M059J (cell line): Measurements from ENCODE around the gene PSORS1C1. TPM values are rescaled to one million over a fixed set of nuclear protein-coding genes. Genes with fewer than 3 reads are reported as not detected.
"Not testable (repeated sequence)": the region's sequence is repeated elsewhere in the genome, so short reads cannot be mapped to it uniquely, and the experiment has no call there.

ENCODE experiments used
- DNase-seq: peaks from one replicate; pipeline ENCODE4 v3.0.0-alpha.2; 2012; ENCODE audit warnings: low read depth
- total RNA-seq: library from RNA; depleted of rRNA; stranded (reverse); fragments of >200 nt; shearing (Covaris generic); gene quantifications from 2 replicates; pipeline ENCODE4 v1.2.3, GENCODE V29; 2014; rRNA removed

The PSORS1C1 gene
- total RNA-seq, 1 experiment from 2014 or later: 8.3 TPM

- DNase-seq: no peak
These were observed 63.8 kb downstream of the PSORS1C1 start for GRCh38 chr6:31178143-31179041.

GRCh38 chr6:31179042-31179386 lies 64.4 kb downstream of the PSORS1C1 start:
- no peak for DNase-seq

DNA sequence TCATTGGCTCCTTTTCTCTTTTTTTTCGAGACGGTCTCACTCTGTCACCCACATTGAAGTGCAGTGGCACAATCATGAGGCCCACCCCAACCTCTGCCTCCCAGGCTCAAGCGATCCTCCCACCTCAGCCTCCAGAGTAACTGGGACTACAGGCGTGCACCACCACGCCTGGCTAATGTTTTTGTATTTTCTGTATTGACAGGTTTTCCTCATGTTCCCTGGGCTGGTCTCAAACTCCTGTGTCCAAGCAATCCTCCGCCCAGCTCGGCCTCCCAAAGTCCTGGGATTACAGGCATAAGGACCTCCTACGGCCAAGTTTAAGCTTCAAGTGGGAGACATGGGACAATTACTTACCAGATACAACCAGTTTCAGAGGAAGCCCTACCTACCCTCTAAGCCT lies 65.3 kb downstream of the PSORS1C1 start:
- no peak for DNase-seq

GRCh38 chr6:31180500-31180899 lies 65.9 kb downstream of the PSORS1C1 start:
- DNase-seq: peak; percentile 94

GRCh38 chr6:31183287-31183686 lies 68.7 kb downstream of the PSORS1C1 start:
- DNase-seq: not testable (repeated sequence)

GRCh38 chr6:31183859-31184258 lies 69.3 kb downstream of the PSORS1C1 start:
- DNase-seq: not testable (repeated sequence)

DNA sequence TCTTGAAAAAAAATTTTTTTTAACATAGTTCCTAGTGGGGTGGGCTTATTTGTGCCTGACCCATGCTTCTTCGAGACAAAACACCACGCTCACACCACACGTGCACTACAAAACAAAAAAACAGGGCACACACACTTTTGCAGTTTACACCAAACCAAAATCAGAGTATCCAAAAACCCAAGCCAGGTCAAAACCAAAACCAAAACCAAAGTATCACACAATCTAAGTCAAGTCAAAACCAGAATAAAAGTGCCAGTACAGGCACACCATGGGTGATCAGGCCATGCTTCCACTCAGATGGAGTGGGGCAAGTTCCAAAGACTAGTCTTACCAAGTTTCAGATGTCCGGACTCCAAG lies 71.1 kb downstream of the PSORS1C1 start:
- not testable (repeated sequence) for DNase-seq

GRCh38 chr6:31186052-31186734 lies 71.6 kb downstream of the PSORS1C1 start:
- no peak for DNase-seq

- DNase-seq: no peak
These were observed 73.2 kb downstream of the PSORS1C1 start for GRCh38 chr6:31187780-31188194.

- DNase-seq: not testable (repeated sequence)
These were observed 74.6 kb downstream of the PSORS1C1 start for GRCh38 chr6:31189223-31189622.

Other genes with a start within 250 kb of the PSORS1C1 start
- 33.9 and 73.5 TPM in 2 replicates for gene DDR1, start 230.3 kb upstream of the PSORS1C1 start, total RNA-seq
- 11.4 and 17.7 TPM in 2 replicates for gene GTF2H4, start 206.6 kb upstream of the PSORS1C1 start, total RNA-seq
- 7.4 and 10.1 TPM in 2 replicates for gene VARS2, start 200.6 kb upstream of the PSORS1C1 start, total RNA-seq
- not detected in 2 replicates for gene SFTA2, start 182.6 kb upstream of the PSORS1C1 start, total RNA-seq
- gene MUCL3, start 173.8 kb upstream of the PSORS1C1 start, total RNA-seq: not detected in 2 replicates
- gene MUC21, start 131.1 kb upstream of the PSORS1C1 start, total RNA-seq: not detected in 2 replicates
- gene MUC22, start 104.3 kb upstream of the PSORS1C1 start, total RNA-seq: not detected in 2 replicates
- gene C6orf15, start 2.2 kb upstream of the PSORS1C1 start, total RNA-seq: not detected in 2 replicates
- not detected in 2 replicates for gene CDSN, start 5.6 kb downstream of the PSORS1C1 start, total RNA-seq
- gene PSORS1C2, start 24.3 kb downstream of the PSORS1C1 start, total RNA-seq: not detected in 2 replicates
- gene CCHCR1, start 43.0 kb downstream of the PSORS1C1 start, total RNA-seq: 25.5 and 25.9 TPM in 2 replicates
- 84.1 and 130 TPM in 2 replicates for gene TCF19, start 43.8 kb downstream of the PSORS1C1 start, total RNA-seq
- gene POU5F1, start 55.9 kb downstream of the PSORS1C1 start, total RNA-seq: 0.39 TPM in 1 of 2 replicates, not detected in the other
- 2,132 and 2,500 TPM in 2 replicates for gene HLA-C, start 157.3 kb downstream of the PSORS1C1 start, total RNA-seq
- 5,375 and 6,541 TPM in 2 replicates for gene HLA-B, start 242.4 kb downstream of the PSORS1C1 start, total RNA-seq